Stimulated activated CD4-positive, alpha-beta T cell treated with anti-CD3 and anti-CD28 coated beads, Interleukin-1b, Interleukin-23, amount 100 ng/mL, for 24 hours (primary cell): ENCODE data around the gene RTN4RL2.

Source experiments
- DNase-seq, 4 experiments: peaks; one replicate each; pipeline ENCODE4 v3.0.0-alpha.2; 2020; ENCODE audit warnings: low read depth in 4 of 4, low spot score in 1 of 4

Gene RTN4RL2

GRCh38 chr11:57461841-57462489, 1.6 kb downstream of the RTN4RL2 start:
- no peak for DNase-seq

GRCh38 chr11:57462597-57462996, 2.3 kb downstream of the RTN4RL2 start:
- no peak for DNase-seq

GRCh38 chr11:57463671-57464538, 3.6 kb downstream of the RTN4RL2 start:
- DNase-seq, result no peak

GRCh38 chr11:57464539-57465181, 4.3 kb downstream of the RTN4RL2 start:
- DNase-seq, result no peak

- DNase-seq, result no peak
These were observed 6.4 kb downstream of the RTN4RL2 start for GRCh38 chr11:57466680-57467079.

GRCh38 chr11:57467508-57468157, 7.3 kb downstream of the RTN4RL2 start:
- no peak for DNase-seq

- DNase-seq, result no peak
These were observed 7.9 kb downstream of the RTN4RL2 start for GRCh38 chr11:57468276-57468675.

- no peak for DNase-seq
These were observed 8.9 kb downstream of the RTN4RL2 start for GRCh38 chr11:57469268-57469667.

- DNase-seq, result no peak
These were observed 11.2 kb downstream of the RTN4RL2 start for GRCh38 chr11:57471496-57471895.

- no peak for DNase-seq
These were observed 13.0 kb downstream of the RTN4RL2 start for GRCh38 chr11:57473285-57473841.

- no peak for DNase-seq
These were observed 13.9 kb downstream of the RTN4RL2 start for GRCh38 chr11:57474017-57474802.

GRCh38 chr11:57474803-57475115, 14.4 kb downstream of the RTN4RL2 start:
- no peak for DNase-seq

- DNase-seq, result no peak
These were observed 14.9 kb downstream of the RTN4RL2 start for GRCh38 chr11:57475191-57475590.

- DNase-seq, result no peak
These were observed 15.3 kb downstream of the RTN4RL2 start for GRCh38 chr11:57475671-57476046.

- DNase-seq, result no peak
These were observed 15.9 kb downstream of the RTN4RL2 start for GRCh38 chr11:57476047-57476756.

- DNase-seq, result no peak
These were observed 16.6 kb downstream of the RTN4RL2 start for GRCh38 chr11:57476757-57477506.

- DNase-seq, result no peak
These were observed 17.3 kb downstream of the RTN4RL2 start for GRCh38 chr11:57477507-57478189.

- DNase-seq, result no peak
These were observed 18.8 kb downstream of the RTN4RL2 start for GRCh38 chr11:57479021-57479663.
